ENCODE measurements around the gene NMNAT2. TPM values are rescaled to one million over a fixed set of nuclear protein-coding genes. Genes with fewer than 3 reads are reported as not detected.

NMNAT2 gene
- total and polyA plus RNA-seq, 8 donors: 0.42 to 4.9 (median 1.8) TPM

GRCh38 chr1:183414365-183414764, 3.8 kb downstream of the NMNAT2 start:
- TF ChIP-seq CTCF (IDR thresholded peaks at IDR 0.05): no peak
- peaks cover 0 to 24% (median 7%) of the 10 kb centered on the region in 4 donors for H3K27me3 ChIP-seq
- intact Hi-C loops (cut with DNase I): no loop called here
- H3K4me1 ChIP-seq: peaks cover 0 to 15% (median 0%) of the 10 kb centered on the region in 3 donors
- no peak overlapping the region for H3K27ac ChIP-seq
- no peaks in the 10 kb centered on the region for H3K36me3 ChIP-seq
- ATAC-seq: no peak
- no peak for DNase-seq
- no peak overlapping the region for H3K4me3 ChIP-seq
- no peak for FAIRE-seq
- H3K9me3 ChIP-seq: no peaks in the 10 kb centered on the region

GRCh38 chr1:183411091-183411490, 7.1 kb downstream of the NMNAT2 start:
- ATAC-seq (no peak), FAIRE-seq (no peak), DNase-seq (no peak)
- Histone ChIP-seq H3K27me3 (peaks cover 0 to 9% (median 2%) of the 10 kb centered on the region in 4 donors), H3K4me1 (no peaks in the 10 kb centered on the region), H3K9me3 (no peaks in the 10 kb centered on the region), H3K27ac (no peak overlapping the region), H3K4me3 (no peak overlapping the region), H3K36me3 (no peaks in the 10 kb centered on the region)
- 90 to 93% methylated on average over 2 of the region's 2 CpGs for WGBS, 2 donors
- no peak for TF ChIP-seq CTCF (IDR thresholded peaks at IDR 0.05)
- intact Hi-C loops (cut with DNase I): no loop called here

- 83 to 97% methylated on average over 1 of the region's 1 CpG for WGBS, 2 donors
- no peak for FAIRE-seq
- no peak overlapping the region for H3K27ac ChIP-seq
- intact Hi-C loops (cut with DNase I): no loop called here
- H3K4me1 ChIP-seq: no peaks in the 10 kb centered on the region
- H3K27me3 ChIP-seq: no peaks in the 10 kb centered on the region
- H3K4me3 ChIP-seq: no peak overlapping the region
- TF ChIP-seq CTCF (IDR thresholded peaks at IDR 0.05): no peak
- DNase-seq: no peak
- H3K9me3 ChIP-seq: no peaks in the 10 kb centered on the region
- no peak for ATAC-seq
- H3K36me3 ChIP-seq: no peaks in the 10 kb centered on the region
Measured at GRCh38 chr1:183407961-183408360, 10.2 kb downstream of the NMNAT2 start.

- Histone ChIP-seq H3K4me3 (no peak overlapping the region), H3K27me3 (no peaks in the 10 kb centered on the region), H3K27ac (no peak overlapping the region), H3K4me1 (no peaks in the 10 kb centered on the region), H3K36me3 (no peaks in the 10 kb centered on the region), H3K9me3 (no peaks in the 10 kb centered on the region)
- TF ChIP-seq CTCF (IDR thresholded peaks at IDR 0.05): no peak
- no peak for DNase-seq
- FAIRE-seq: no peak
- no peak for ATAC-seq
- WGBS, 2 donors: 59 to 79% methylated on average over 2 of the region's 2 CpGs
- intact Hi-C loops (cut with DNase I): no loop called here
Measured at GRCh38 chr1:183407474-183407873, 10.7 kb downstream of the NMNAT2 start.

GRCh38 chr1:183404476-183404875, 13.7 kb downstream of the NMNAT2 start:
- Histone ChIP-seq H3K4me1 (no peaks in the 10 kb centered on the region), H3K36me3 (no peaks in the 10 kb centered on the region), H3K9me3 (no peaks in the 10 kb centered on the region), H3K27ac (no peak overlapping the region), H3K27me3 (no peaks in the 10 kb centered on the region), H3K4me3 (no peak overlapping the region)
- FAIRE-seq: no peak
- intact Hi-C loops (cut with DNase I): no loop called here
- ATAC-seq: no peak
- WGBS, 2 donors: 53 to 60% methylated on average over 2 of the region's 2 CpGs
- no peak for DNase-seq
- TF ChIP-seq CTCF (IDR thresholded peaks at IDR 0.05): no peak

Measured in pancreas (tissue), 10 donors.